Glutamatergic neuron (in vitro differentiated cells): ENCODE measurements around the gene CTNND2. TPM values are rescaled to one million over a fixed set of nuclear protein-coding genes. Genes with fewer than 3 reads are reported as not detected.

Experiments used
- DNase-seq: peaks from one replicate; pipeline ENCODE4 v3.0.0; 2022
- H3K27ac Mint-ChIP-seq: one replicate; pipeline ENCODE4 v1.8.0; 2020; ENCODE audit warnings: mild to moderate bottlenecking, mixed read lengths, inconsistent platforms; ENCODE audit not compliant: unreplicated experiment
- H3K27me3 Mint-ChIP-seq: one replicate; pipeline ENCODE4 v1.8.0; 2020; ENCODE audit warnings: mild to moderate bottlenecking, moderate library complexity, mixed read lengths, inconsistent platforms; ENCODE audit not compliant: unreplicated experiment
- H3K36me3 Mint-ChIP-seq: one replicate; pipeline ENCODE4 v1.8.0; 2020; ENCODE audit warnings: mild to moderate bottlenecking, mixed read lengths, inconsistent platforms; ENCODE audit not compliant: unreplicated experiment
- H3K4me1 Mint-ChIP-seq: one replicate; pipeline ENCODE4 v1.8.0; 2020; ENCODE audit warnings: mild to moderate bottlenecking, low read depth, mixed read lengths, inconsistent platforms; ENCODE audit not compliant: unreplicated experiment
- H3K4me3 Mint-ChIP-seq: one replicate; pipeline ENCODE4 v1.8.0; 2020; ENCODE audit warnings: mild to moderate bottlenecking, mixed read lengths, inconsistent platforms; ENCODE audit not compliant: unreplicated experiment
- H3K9me3 Mint-ChIP-seq: one replicate; pipeline ENCODE4 v1.8.0; 2020; ENCODE audit warnings: mild to moderate bottlenecking, moderate library complexity, mixed read lengths, inconsistent platforms; ENCODE audit not compliant: unreplicated experiment
- CTCF ChIP-seq: fragments of 200-600 bp; sonication (generic); IDR thresholded peaks from one replicate; pipeline ENCODE4 v1.5.0; 2021; ENCODE audit not compliant: partially characterized antibody, unreplicated experiment
- total RNA-seq: library from RNA; stranded (reverse); fragmentation: NEBNext Ultra II Directional; extraction: Animal tissue kit (Norgen Biotek cat#: 25700); gene quantifications from one replicate; pipeline ENCODE4 v1.2.1, GENCODE V29; 2021; ENCODE audit not compliant: unreplicated experiment

Gene CTNND2
- total RNA-seq, 1 donor from 2014 or later, result 134 TPM

GRCh38 chr5:11355491-11355890 lies 548.8 kb downstream of the CTNND2 start:
- Mint-ChIP-seq H3K27ac (no peak overlapping the region), H3K36me3 (peaks cover 12% of the 10 kb centered on the region), H3K9me3 (peaks cover 2% of the 10 kb centered on the region), H3K27me3 (peaks cover 2% of the 10 kb centered on the region), H3K4me1 (no peaks in the 10 kb centered on the region), H3K4me3 (no peak overlapping the region)
- no peak for TF ChIP-seq CTCF
- no peak for DNase-seq

GRCh38 chr5:11346336-11346735 lies 557.9 kb downstream of the CTNND2 start:
- H3K4me3 Mint-ChIP-seq, result no peak overlapping the region
- no peaks in the 10 kb centered on the region for H3K4me1 Mint-ChIP-seq
- no peak for TF ChIP-seq CTCF
- H3K27me3 Mint-ChIP-seq, result no peaks in the 10 kb centered on the region
- no peaks in the 10 kb centered on the region for H3K9me3 Mint-ChIP-seq
- H3K27ac Mint-ChIP-seq, result no peak overlapping the region
- no peak for DNase-seq
- peaks cover 7% of the 10 kb centered on the region for H3K36me3 Mint-ChIP-seq

DNA sequence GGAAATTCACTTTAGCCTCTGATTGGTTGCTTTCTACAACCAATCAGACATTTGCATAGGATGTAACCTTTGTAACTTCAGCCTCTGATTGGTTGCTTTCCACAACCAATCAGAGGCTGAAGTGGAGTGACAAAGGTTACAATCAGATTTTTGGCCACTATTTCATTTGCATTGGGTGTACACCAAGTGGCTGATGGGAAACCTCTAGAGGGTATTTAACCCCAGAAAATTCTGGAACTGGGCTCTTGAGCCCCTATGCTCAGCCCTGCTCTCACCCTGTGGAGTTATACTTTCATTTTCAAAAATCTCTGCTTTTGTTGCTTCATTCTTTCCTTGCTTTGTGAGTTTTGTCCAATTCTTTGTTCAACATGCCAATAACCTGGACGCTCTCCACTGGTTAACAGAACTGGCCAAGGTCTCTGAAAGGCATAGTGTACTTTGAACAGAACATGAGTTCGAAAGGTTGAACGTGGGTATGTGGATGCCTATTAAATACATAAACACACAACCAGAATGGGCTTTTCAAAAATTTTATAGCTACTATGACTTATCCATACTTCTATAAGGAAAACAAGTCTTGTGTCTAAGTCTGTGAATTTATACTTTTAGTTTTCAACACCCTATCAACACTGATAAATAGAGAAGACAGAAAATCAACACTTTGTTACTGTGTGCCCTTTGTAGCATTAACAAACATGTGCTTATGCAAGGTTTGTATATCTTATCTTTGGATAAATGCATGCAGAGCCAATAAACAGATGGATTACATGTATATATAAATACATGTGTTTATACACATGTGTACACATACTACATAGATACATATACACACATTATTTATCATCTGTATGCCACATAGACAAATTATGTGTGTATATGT lies 568.1 kb downstream of the CTNND2 start:
- no peaks in the 10 kb centered on the region for H3K27me3 Mint-ChIP-seq

DNA sequence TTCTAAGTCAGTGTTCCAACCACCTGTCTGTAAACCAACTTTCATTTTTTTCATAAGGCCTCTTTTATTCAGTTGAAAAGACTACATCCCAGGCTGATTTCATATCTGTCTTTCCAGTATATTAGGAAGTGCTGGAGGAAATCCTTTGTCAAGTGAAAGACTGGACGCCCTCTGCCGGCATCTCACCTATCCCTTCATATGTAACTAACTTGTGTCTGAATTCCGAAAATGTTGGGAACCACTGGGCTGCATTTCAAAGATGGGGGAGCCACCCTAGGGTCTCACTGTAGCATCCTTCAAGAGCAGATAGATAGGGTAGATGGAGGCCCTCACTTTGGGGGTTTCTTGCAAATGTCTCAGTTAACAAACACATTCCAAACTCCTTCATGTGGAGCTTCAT lies 569.8 kb downstream of the CTNND2 start:
- Mint-ChIP-seq H3K27ac (no peak overlapping the region), H3K9me3 (no peaks in the 10 kb centered on the region), H3K36me3 (no peaks in the 10 kb centered on the region), H3K4me1 (no peaks in the 10 kb centered on the region), H3K27me3 (no peaks in the 10 kb centered on the region), H3K4me3 (no peak overlapping the region)
- DNase-seq, result no peak
- TF ChIP-seq CTCF, result no peak

More for the DNA sequence above, 568.1 kb downstream of the CTNND2 start:
- Mint-ChIP-seq H3K4me3 (no peak overlapping the region), H3K27ac (no peak overlapping the region), H3K4me1 (no peaks in the 10 kb centered on the region), H3K36me3 (no peaks in the 10 kb centered on the region), H3K9me3 (peaks cover 1% of the 10 kb centered on the region)
- no peak for TF ChIP-seq CTCF
- DNase-seq, result no peak

- Mint-ChIP-seq H3K27ac (no peak overlapping the region), H3K9me3 (no peaks in the 10 kb centered on the region), H3K27me3 (peaks cover 1% of the 10 kb centered on the region), H3K36me3 (peaks cover 10% of the 10 kb centered on the region), H3K4me1 (no peaks in the 10 kb centered on the region), H3K4me3 (no peak overlapping the region)
- TF ChIP-seq CTCF, result no peak
- no peak for DNase-seq
Measured at GRCh38 chr5:11329679-11330078, 574.6 kb downstream of the CTNND2 start.
